Calu3 (cell line): Measurements from ENCODE around the gene EFCAB12. TPM values are rescaled to one million over a fixed set of nuclear protein-coding genes. Genes with fewer than 3 reads are reported as not detected.

Experiments
- BruUV-seq: library from RNA; stranded (reverse); fragments of 400-500 nt; replicated peaks from 2 replicates; lab custom pipeline; 2021; lab: Mats Ljungman, UMichigan
- CTCF ChIA-PET: fragments of 300-600 bp; sonication (Branson Sonifier 250); formaldehyde crosslinking; loops from one replicate; lab custom pipeline; 2022; ENCODE audit warnings: antibody characterized with exemption; lab: Charles Lee
- DNase-seq: peaks from one replicate; pipeline ENCODE4 v3.0.0; 2022
- H3K27ac Mint-ChIP-seq: one replicate; pipeline ENCODE4 v1.8.0; 2022; ENCODE audit warnings: mixed read lengths; ENCODE audit not compliant: unreplicated experiment
- H3K27me3 Mint-ChIP-seq: one replicate; pipeline ENCODE4 v1.8.0; 2022; ENCODE audit warnings: mixed read lengths; ENCODE audit not compliant: unreplicated experiment
- H3K36me3 Mint-ChIP-seq: one replicate; pipeline ENCODE4 v1.8.0; 2022; ENCODE audit warnings: mild to moderate bottlenecking, moderate library complexity, mixed read lengths; ENCODE audit not compliant: insufficient read depth, unreplicated experiment
- H3K4me1 Mint-ChIP-seq: one replicate; pipeline ENCODE4 v1.8.0; 2022; ENCODE audit warnings: mild to moderate bottlenecking, low read depth, mixed read lengths; ENCODE audit not compliant: unreplicated experiment
- H3K4me3 Mint-ChIP-seq: one replicate; pipeline ENCODE4 v1.8.0; 2022; ENCODE audit warnings: mild to moderate bottlenecking, low read depth, moderate library complexity, mixed read lengths; ENCODE audit not compliant: unreplicated experiment
- H3K9me3 Mint-ChIP-seq: one replicate; pipeline ENCODE4 v1.8.0; 2022; ENCODE audit warnings: low read depth, mixed read lengths; ENCODE audit not compliant: unreplicated experiment
- intact Hi-C: fragments of 100-400 bp; cut with micrococcal nuclease; formaldehyde crosslinking; loops from one replicate; pipeline ENCODE4 v1.10.0; 2022; ENCODE audit not compliant: unreplicated experiment
- total RNA-seq: library from RNA; stranded (reverse); gene quantifications from 2 replicates; pipeline ENCODE4 v1.2.3, GENCODE V29; 2022
- TF ChIP-seq, protein P1 (sequence below): fragments of 200-600 bp; IDR thresholded peaks from one replicate; pipeline ENCODE4 v1.8.0; 2022; ENCODE audit warnings: antibody characterized with exemption; ENCODE audit not compliant: unreplicated experiment

EFCAB12 gene
- total RNA-seq, 1 experiment from 2014 or later = 0.42 TPM

DNA sequence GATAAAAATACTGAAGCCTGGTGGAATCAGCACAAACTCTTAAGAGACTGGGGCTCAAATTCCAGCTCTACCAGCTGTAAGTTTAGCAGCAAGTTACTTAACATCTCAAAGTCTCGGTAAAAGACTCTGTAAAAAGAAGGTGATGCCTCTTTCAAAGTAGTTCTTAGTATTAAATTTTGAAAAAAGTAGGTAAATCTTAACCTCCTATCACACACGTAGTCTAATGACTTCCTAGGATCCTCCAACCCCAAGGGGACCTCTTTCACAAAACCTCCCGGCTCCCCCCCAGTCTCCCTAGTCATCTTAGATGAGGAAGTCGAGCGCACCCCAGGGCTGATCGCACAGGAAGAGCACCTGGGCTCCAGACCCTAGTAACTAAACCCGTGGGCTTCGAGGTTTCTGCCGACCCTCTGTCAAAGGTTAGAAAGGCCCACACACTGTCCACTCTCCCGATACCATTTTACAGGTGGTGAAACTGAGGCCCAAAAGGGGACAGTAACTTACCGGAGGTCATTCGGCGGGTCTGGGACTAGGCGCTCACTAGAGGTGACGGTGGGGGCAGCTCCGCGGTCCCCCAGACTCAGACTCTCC is 10.9 kb upstream of the EFCAB12 start:
- TF ChIP-seq, protein P1, sequence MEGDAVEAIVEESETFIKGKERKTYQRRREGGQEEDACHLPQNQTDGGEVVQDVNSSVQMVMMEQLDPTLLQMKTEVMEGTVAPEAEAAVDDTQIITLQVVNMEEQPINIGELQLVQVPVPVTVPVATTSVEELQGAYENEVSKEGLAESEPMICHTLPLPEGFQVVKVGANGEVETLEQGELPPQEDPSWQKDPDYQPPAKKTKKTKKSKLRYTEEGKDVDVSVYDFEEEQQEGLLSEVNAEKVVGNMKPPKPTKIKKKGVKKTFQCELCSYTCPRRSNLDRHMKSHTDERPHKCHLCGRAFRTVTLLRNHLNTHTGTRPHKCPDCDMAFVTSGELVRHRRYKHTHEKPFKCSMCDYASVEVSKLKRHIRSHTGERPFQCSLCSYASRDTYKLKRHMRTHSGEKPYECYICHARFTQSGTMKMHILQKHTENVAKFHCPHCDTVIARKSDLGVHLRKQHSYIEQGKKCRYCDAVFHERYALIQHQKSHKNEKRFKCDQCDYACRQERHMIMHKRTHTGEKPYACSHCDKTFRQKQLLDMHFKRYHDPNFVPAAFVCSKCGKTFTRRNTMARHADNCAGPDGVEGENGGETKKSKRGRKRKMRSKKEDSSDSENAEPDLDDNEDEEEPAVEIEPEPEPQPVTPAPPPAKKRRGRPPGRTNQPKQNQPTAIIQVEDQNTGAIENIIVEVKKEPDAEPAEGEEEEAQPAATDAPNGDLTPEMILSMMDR = no peak
- Mint-ChIP-seq H3K9me3 (no peaks in the 10 kb centered on the region), H3K36me3 (peaks cover 59% of the 10 kb centered on the region), H3K4me1 (peaks cover 43% of the 10 kb centered on the region), H3K27ac (peak overlapping the region; percentile 89), H3K27me3 (no peaks in the 10 kb centered on the region), H3K4me3 (peak overlapping the region; percentile 95)
- intact Hi-C loops = loop anchor here (5.0 kb wide), 1 partner anchor 57 kb away; no protein-coding TSS in a partner anchor
- BruUV-seq = TSS peak; percentile 43
- CTCF ChIA-PET = interaction anchor here (0.7 to 2.8 kb wide), 6 partner anchors 25 to 123 kb away, joined by 3 to 18 read pairs (median 5); a partner anchor contains a TSS
- peak; percentile 47 for DNase-seq

GRCh38 chr3:129435367-129435766 is 6.9 kb upstream of the EFCAB12 start:
- Mint-ChIP-seq H3K4me1 (peaks cover 42% of the 10 kb centered on the region), H3K27me3 (no peaks in the 10 kb centered on the region), H3K36me3 (peaks cover 74% of the 10 kb centered on the region), H3K9me3 (no peaks in the 10 kb centered on the region), H3K4me3 (no peak overlapping the region), H3K27ac (no peak overlapping the region)
- CTCF ChIA-PET = interaction anchor here (0.8 kb wide), 1 partner anchor 52 kb away, joined by 4 read pairs; no protein-coding TSS in a partner anchor
- intact Hi-C loops = loop anchor here (5.0 kb wide), 1 partner anchor 53 kb away; no protein-coding TSS in a partner anchor
- TF ChIP-seq, protein P1 = no peak
- BruUV-seq = no TSS peak
- no peak for DNase-seq

DNA sequence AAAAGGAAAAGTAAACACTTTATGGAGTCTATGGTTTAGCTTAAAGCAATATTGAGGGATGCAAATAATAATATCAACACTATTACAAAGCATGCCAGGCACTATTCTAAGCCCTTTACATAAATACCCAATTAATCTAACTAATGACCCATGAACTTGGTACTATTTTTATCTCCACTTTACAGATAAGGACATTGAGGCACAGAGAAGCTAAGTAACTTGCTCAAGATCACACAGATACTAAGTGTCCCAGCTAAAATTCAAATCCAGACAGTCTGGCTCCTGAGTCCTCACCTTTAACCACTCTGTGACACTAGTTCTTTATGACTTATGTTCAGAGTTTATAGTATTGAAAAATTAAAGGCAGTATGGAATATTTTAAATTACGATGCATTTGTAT is 5.7 kb upstream of the EFCAB12 start:
- CTCF ChIA-PET = interaction anchor here (0.5 to 0.6 kb wide), 2 partner anchors 11 to 442 kb away, joined by 3 read pairs; no protein-coding TSS in a partner anchor
- intact Hi-C loops = no loop called here
- TF ChIP-seq, protein P1 = no peak
- Mint-ChIP-seq H3K9me3 (no peaks in the 10 kb centered on the region), H3K4me1 (peaks cover 42% of the 10 kb centered on the region), H3K27ac (no peak overlapping the region), H3K4me3 (no peak overlapping the region), H3K27me3 (no peaks in the 10 kb centered on the region), H3K36me3 (peaks cover 64% of the 10 kb centered on the region)
- DNase-seq = no peak
- no TSS peak for BruUV-seq

- H3K4me1 Mint-ChIP-seq = peaks cover 42% of the 10 kb centered on the region
These were observed 5.1 kb upstream of the EFCAB12 start for GRCh38 chr3:129433565-129433964.

More at GRCh38 chr3:129433565-129433964, 5.1 kb upstream of the EFCAB12 start:
- H3K4me3 Mint-ChIP-seq = no peak overlapping the region
- intact Hi-C loops = no loop called here
- BruUV-seq = no TSS peak
- no peak for DNase-seq
- H3K27me3 Mint-ChIP-seq = no peaks in the 10 kb centered on the region
- CTCF ChIA-PET = interaction anchor here (0.5 kb wide), 1 partner anchor 443 kb away, joined by 3 read pairs; no protein-coding TSS in a partner anchor
- TF ChIP-seq, protein P1 = no peak
- peaks cover 64% of the 10 kb centered on the region for H3K36me3 Mint-ChIP-seq
- H3K9me3 Mint-ChIP-seq = no peaks in the 10 kb centered on the region
- H3K27ac Mint-ChIP-seq = no peak overlapping the region
